ENCODE results near the gene ZBTB20. TPM values are rescaled to one million over a fixed set of nuclear protein-coding genes. Genes with fewer than 3 reads are reported as not detected.

The ZBTB20 gene
- total RNA-seq, 1 donor from 2014 or later, result 61.0 TPM

DNA sequence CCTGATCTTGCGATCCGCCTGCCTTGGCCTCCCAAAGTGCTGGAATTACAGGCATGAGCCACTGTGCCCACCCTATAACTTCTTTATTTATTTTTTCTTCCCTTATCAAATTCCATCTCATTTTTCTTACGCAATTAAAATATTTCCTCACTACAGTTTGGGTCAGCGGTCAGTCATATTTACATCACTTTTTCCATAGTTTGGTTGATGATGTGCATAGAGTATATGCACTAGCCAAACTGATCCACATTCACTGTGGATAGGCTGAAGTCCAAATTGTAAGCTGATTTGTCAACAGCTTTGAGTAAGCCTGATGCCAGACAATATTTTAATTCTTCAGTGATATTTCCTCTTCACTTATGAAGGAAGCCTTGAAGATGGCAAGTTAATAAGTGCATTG, 596.9 kb downstream of the ZBTB20 start:
- no peaks in the 10 kb centered on the region for H3K4me1 ChIP-seq
- H3K27me3 ChIP-seq, result no peaks in the 10 kb centered on the region
- TF ChIP-seq, protein P1, sequence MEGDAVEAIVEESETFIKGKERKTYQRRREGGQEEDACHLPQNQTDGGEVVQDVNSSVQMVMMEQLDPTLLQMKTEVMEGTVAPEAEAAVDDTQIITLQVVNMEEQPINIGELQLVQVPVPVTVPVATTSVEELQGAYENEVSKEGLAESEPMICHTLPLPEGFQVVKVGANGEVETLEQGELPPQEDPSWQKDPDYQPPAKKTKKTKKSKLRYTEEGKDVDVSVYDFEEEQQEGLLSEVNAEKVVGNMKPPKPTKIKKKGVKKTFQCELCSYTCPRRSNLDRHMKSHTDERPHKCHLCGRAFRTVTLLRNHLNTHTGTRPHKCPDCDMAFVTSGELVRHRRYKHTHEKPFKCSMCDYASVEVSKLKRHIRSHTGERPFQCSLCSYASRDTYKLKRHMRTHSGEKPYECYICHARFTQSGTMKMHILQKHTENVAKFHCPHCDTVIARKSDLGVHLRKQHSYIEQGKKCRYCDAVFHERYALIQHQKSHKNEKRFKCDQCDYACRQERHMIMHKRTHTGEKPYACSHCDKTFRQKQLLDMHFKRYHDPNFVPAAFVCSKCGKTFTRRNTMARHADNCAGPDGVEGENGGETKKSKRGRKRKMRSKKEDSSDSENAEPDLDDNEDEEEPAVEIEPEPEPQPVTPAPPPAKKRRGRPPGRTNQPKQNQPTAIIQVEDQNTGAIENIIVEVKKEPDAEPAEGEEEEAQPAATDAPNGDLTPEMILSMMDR (IDR thresholded peaks at IDR 0.05), result no peak
- H3K27ac ChIP-seq, result no peak overlapping the region
- H3K9me3 ChIP-seq, result no peaks in the 10 kb centered on the region
- intact Hi-C loops (cut with DNase I), result no loop called here
- H3K4me3 ChIP-seq, result no peak overlapping the region
- no peaks in the 10 kb centered on the region for H3K36me3 ChIP-seq
- DNase-seq (no peak), ATAC-seq (no peak)

DNA sequence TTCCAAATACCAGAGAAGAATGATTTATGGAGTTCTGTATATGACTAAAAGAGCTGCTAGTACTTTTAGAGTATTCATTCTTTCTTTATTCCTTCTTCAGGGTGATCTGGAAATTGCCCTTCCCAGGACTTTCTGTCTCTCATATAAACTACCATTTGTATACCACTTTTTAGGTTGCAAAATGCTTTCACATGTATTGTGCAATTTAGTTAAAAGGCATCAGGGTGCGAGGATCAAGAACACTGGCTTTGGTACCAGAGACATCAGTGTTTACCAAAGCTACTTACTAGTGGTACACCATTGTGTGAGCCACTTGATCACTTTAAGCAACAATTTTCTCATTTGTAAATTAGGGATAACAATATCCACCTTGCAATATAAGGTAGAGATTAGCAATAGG, 601.9 kb downstream of the ZBTB20 start:
- intact Hi-C loops (cut with DNase I), result no loop called here

DNA sequence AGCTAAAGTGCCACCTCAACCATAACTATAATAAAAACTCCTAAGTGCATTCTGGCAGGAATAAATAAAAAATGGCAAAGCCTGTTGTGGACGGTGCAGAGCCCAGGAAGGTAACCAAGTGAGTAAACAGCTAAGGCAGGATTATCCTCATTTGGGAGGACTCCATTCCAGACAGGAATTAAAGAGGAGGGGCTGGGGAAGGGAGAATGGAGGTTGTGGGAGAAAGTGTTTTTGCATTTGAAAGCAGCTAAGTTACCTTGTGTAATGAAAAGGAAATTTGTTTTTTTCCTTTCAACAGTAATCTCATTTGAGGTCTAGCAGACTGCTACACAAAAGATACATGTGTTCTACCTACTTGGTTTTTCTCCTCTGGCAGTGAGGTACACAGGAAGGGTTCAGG, 604.7 kb downstream of the ZBTB20 start:
- ATAC-seq, result no peak
- Histone ChIP-seq H3K9me3 (no peaks in the 10 kb centered on the region), H3K36me3 (no peaks in the 10 kb centered on the region), H3K27ac (no peak overlapping the region), H3K27me3 (no peaks in the 10 kb centered on the region), H3K4me3 (no peak overlapping the region), H3K4me1 (no peaks in the 10 kb centered on the region)
- TF ChIP-seq, protein P1 (IDR thresholded peaks at IDR 0.05), result no peak
- DNase-seq, result no peak
- intact Hi-C loops (cut with DNase I), result no loop called here

More for the DNA sequence above, 601.9 kb downstream of the ZBTB20 start:
- Histone ChIP-seq H3K27ac (no peak overlapping the region), H3K27me3 (no peaks in the 10 kb centered on the region), H3K4me1 (no peaks in the 10 kb centered on the region), H3K36me3 (no peaks in the 10 kb centered on the region), H3K9me3 (no peaks in the 10 kb centered on the region), H3K4me3 (no peak overlapping the region)
- ATAC-seq, result no peak
- no peak for DNase-seq
- TF ChIP-seq, protein P1 (IDR thresholded peaks at IDR 0.05), result no peak

DNA sequence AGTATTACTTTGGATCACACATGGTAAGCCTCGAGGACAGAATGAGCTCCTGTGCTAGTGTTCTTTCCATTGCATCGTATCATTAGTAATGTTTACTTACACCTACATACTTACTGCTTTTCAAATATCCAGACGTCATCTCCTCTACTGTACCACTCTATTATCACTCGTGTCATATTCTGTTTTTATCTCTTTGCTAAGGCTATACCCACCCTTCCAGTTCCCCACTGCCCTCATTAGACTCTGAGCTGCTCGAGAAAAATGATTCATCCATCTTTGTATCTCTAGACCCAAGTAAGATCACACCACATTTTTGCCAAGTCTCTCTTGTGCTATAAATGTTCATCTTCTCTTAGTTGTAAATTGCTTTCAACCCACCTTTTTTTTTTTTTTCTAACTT, 607.6 kb downstream of the ZBTB20 start:
- no peak for ATAC-seq
- H3K27me3 ChIP-seq, result no peaks in the 10 kb centered on the region

DNA sequence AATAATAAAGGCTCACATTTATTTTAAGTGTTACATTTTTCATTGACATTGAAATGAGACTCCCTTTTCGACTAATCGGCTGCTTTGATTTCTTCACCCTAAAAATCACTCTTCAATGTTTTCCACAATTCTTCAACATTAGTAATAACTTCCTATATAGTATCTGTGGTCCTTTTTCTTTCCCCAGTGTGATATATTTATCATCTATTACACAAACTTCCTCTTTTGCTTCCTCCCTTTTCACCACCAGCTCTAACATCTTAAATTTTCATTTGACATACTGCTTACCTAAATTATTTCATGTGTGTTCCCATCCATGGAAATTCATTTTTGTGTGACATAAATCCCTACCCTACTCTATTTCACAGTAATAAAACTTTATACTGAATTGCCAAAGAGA, 608.9 kb downstream of the ZBTB20 start:
- no peaks in the 10 kb centered on the region for H3K36me3 ChIP-seq
- no peak overlapping the region for H3K27ac ChIP-seq
- ATAC-seq (no peak), DNase-seq (no peak)
- no peak overlapping the region for H3K4me3 ChIP-seq
- intact Hi-C loops (cut with DNase I), result no loop called here
- H3K4me1 ChIP-seq, result no peaks in the 10 kb centered on the region
- H3K9me3 ChIP-seq, result no peaks in the 10 kb centered on the region
- no peaks in the 10 kb centered on the region for H3K27me3 ChIP-seq
- TF ChIP-seq, protein P1 (IDR thresholded peaks at IDR 0.05), result no peak

More for the DNA sequence above, 607.6 kb downstream of the ZBTB20 start:
- H3K9me3 ChIP-seq, result no peaks in the 10 kb centered on the region
- TF ChIP-seq, protein P1 (IDR thresholded peaks at IDR 0.05), result no peak
- no peak overlapping the region for H3K27ac ChIP-seq
- H3K36me3 ChIP-seq, result no peaks in the 10 kb centered on the region
- intact Hi-C loops (cut with DNase I), result no loop called here
- H3K4me1 ChIP-seq, result no peaks in the 10 kb centered on the region
- no peak overlapping the region for H3K4me3 ChIP-seq
- DNase-seq, result no peak

DNA sequence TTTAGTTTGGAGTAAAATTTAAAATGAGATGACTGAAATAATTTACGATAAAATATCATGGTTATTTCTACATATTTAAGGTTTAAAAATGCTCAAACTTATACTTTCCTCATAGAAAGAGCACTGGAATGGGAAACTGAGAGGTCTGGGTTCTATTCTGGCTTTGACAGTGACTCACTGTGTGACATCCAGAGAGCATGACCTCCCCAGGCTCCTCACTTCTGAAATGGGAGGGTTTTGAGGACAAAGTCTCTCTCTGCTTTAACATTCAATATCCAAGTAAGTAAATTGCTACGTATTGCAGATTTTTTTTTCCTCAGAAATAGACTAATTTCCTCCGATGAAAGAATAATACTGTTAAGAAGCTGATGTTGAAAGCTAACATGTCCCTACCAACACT, 618.6 kb downstream of the ZBTB20 start:
- no peaks in the 10 kb centered on the region for H3K4me1 ChIP-seq
- intact Hi-C loops (cut with DNase I), result no loop called here
- TF ChIP-seq, protein P1 (IDR thresholded peaks at IDR 0.05), result no peak
- ATAC-seq, result no peak
- no peak overlapping the region for H3K4me3 ChIP-seq
- H3K36me3 ChIP-seq, result no peaks in the 10 kb centered on the region
- DNase-seq, result no peak
- no peaks in the 10 kb centered on the region for H3K27me3 ChIP-seq
- no peak overlapping the region for H3K27ac ChIP-seq
- H3K9me3 ChIP-seq, result no peaks in the 10 kb centered on the region

All from upper lobe of right lung (tissue), 1 donor.